RWPE2 (cell line): ENCODE results near the gene HTT.

Source experiments
- ATAC-seq: fragments of 200-7000 bp; cut with Tn5 transposase; 3 replicates; pipeline ENCODE4 v1.9.1; 2021; ENCODE audit warnings: low read depth
- DNase-seq: peaks from one replicate; pipeline ENCODE4 v3.0.0-alpha.2; 2020; ENCODE audit warnings: low spot score
- H3K27ac ChIP-seq: fragments of 450-650 bp; 2 replicates; pipeline ENCODE4 v1.5.1; 2017; ENCODE audit warnings: mild to moderate bottlenecking; ENCODE audit not compliant: poor library complexity, severe bottlenecking
- H3K27me3 ChIP-seq: fragments of 250-450 bp; sonication (Bioruptor Pico); 2 replicates; pipeline ENCODE4 v1.5.1; 2021; ENCODE audit warnings: mild to moderate bottlenecking, moderate library complexity; ENCODE audit not compliant: insufficient read depth, poor library complexity, severe bottlenecking
- H3K36me3 ChIP-seq: fragments of 250-450 bp; sonication (Bioruptor Pico); 2 replicates; pipeline ENCODE4 v1.5.1; 2020; ENCODE audit warnings: low read depth, mild to moderate bottlenecking, moderate library complexity
- H3K4me1 ChIP-seq: fragments of 250-450 bp; sonication (Bioruptor Pico); 2 replicates; pipeline ENCODE4 v1.5.1; 2021; ENCODE audit warnings: mild to moderate bottlenecking, moderate library complexity; ENCODE audit not compliant: insufficient read depth, poor library complexity, severe bottlenecking
- H3K4me3 ChIP-seq: fragments of 250-450 bp; sonication (Bioruptor Pico); 2 replicates; pipeline ENCODE4 v1.5.1; 2021; ENCODE audit warnings: mild to moderate bottlenecking, moderate library complexity; ENCODE audit not compliant: severe bottlenecking
- H3K9me3 ChIP-seq: fragments of 250-450 bp; sonication (Bioruptor Pico); 2 replicates; pipeline ENCODE4 v1.5.1; 2021; ENCODE audit warnings: mild to moderate bottlenecking, moderate library complexity; ENCODE audit not compliant: severe bottlenecking
- TF ChIP-seq, protein P1 (sequence below): fragments of 450-650 bp; IDR thresholded peaks from one replicate; pipeline ENCODE4 v1.5.1; 2017; ENCODE audit warnings: mild to moderate bottlenecking, moderate library complexity; ENCODE audit not compliant: poor library complexity, severe bottlenecking

The HTT gene

DNA sequence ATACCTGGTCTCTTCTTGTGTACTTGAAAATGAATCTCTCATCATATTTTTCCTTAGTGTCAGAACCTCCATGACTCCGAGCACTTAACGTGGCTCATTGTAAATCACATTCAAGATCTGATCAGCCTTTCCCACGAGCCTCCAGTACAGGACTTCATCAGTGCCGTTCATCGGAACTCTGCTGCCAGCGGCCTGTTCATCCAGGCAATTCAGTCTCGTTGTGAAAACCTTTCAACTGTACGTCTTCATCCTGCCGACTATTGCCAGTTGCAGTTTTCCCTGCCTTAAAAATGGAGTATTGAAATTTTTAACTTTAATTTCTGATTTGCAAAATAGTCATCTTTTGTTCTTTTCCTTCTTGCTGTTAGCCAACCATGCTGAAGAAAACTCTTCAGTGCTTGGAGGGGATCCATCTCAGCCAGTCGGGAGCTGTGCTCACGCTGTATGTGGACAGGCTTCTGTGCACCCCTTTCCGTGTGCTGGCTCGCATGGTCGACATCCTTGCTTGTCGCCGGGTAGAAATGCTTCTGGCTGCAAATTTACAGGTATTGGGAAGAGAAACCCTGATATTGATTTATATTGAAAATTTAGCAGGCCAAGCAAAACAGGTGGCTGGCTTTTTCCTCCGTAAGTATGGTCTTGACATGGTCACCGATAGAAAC lies 132.1 kb downstream of the HTT start:
- DNase-seq (no peak), ATAC-seq (no peak)
- TF ChIP-seq, protein P1, sequence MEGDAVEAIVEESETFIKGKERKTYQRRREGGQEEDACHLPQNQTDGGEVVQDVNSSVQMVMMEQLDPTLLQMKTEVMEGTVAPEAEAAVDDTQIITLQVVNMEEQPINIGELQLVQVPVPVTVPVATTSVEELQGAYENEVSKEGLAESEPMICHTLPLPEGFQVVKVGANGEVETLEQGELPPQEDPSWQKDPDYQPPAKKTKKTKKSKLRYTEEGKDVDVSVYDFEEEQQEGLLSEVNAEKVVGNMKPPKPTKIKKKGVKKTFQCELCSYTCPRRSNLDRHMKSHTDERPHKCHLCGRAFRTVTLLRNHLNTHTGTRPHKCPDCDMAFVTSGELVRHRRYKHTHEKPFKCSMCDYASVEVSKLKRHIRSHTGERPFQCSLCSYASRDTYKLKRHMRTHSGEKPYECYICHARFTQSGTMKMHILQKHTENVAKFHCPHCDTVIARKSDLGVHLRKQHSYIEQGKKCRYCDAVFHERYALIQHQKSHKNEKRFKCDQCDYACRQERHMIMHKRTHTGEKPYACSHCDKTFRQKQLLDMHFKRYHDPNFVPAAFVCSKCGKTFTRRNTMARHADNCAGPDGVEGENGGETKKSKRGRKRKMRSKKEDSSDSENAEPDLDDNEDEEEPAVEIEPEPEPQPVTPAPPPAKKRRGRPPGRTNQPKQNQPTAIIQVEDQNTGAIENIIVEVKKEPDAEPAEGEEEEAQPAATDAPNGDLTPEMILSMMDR, result no peak
- Histone ChIP-seq H3K9me3 (no peaks in the 10 kb centered on the region), H3K27ac (no peak overlapping the region), H3K36me3 (peaks cover 50% of the 10 kb centered on the region), H3K4me1 (no peaks in the 10 kb centered on the region), H3K27me3 (no peaks in the 10 kb centered on the region), H3K4me3 (no peak overlapping the region)

DNA sequence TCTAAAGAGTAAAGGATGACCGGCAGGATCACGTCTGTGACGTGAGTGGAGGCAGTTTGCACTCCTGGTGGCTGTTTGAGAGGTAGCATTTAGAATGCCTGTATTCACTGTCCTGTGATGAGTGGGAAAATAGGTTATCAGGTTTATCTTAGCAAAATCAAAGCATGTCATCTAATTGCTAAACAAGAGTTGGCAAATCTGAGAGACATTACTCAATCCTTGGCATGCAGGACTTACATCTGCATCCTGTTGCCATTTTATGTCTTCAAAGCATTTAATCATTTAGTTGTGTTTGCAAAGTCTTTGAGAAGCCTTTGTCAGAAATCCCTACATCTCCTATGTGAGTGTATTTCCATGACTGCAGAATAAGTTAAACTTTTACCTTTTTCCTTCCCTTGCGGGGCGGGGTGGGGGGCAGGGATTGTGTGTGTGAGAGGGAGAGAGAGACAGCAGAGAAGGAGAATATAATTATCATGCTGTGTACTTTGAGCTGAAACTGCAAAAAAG lies 133.1 kb downstream of the HTT start:
- Histone ChIP-seq H3K4me1 (no peaks in the 10 kb centered on the region), H3K27me3 (no peaks in the 10 kb centered on the region), H3K36me3 (peaks cover 60% of the 10 kb centered on the region), H3K9me3 (no peaks in the 10 kb centered on the region), H3K27ac (no peak overlapping the region), H3K4me3 (no peak overlapping the region)
- ATAC-seq, result no peak
- TF ChIP-seq, protein P1, result no peak
- no peak for DNase-seq

DNA sequence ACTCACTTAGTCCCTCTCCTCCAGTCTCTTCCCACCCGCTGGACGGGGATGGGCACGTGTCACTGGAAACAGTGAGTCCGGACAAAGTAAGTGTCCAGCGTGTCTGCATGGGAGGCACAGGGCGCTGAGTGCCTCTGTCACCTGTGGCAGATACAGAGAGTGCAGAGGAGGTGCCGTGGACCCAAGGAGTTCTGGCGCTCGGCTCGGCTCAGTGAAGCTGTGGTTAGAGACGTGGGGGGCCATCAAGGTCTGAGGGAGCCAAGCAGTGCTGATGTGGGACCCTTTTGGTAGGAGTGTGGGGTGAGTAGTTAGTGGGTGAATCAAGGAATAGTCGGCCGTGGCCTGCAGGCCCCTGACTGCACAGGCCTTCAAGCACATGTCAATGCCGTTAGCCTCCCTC lies 134.3 kb downstream of the HTT start:
- H3K4me1 ChIP-seq, result no peaks in the 10 kb centered on the region
- DNase-seq, result no peak
- no peak overlapping the region for H3K27ac ChIP-seq
- TF ChIP-seq, protein P1, result no peak
- H3K36me3 ChIP-seq, result peaks cover 72% of the 10 kb centered on the region
- no peaks in the 10 kb centered on the region for H3K9me3 ChIP-seq
- ATAC-seq, result no peak
- H3K4me3 ChIP-seq, result no peak overlapping the region
- H3K27me3 ChIP-seq, result no peaks in the 10 kb centered on the region

DNA sequence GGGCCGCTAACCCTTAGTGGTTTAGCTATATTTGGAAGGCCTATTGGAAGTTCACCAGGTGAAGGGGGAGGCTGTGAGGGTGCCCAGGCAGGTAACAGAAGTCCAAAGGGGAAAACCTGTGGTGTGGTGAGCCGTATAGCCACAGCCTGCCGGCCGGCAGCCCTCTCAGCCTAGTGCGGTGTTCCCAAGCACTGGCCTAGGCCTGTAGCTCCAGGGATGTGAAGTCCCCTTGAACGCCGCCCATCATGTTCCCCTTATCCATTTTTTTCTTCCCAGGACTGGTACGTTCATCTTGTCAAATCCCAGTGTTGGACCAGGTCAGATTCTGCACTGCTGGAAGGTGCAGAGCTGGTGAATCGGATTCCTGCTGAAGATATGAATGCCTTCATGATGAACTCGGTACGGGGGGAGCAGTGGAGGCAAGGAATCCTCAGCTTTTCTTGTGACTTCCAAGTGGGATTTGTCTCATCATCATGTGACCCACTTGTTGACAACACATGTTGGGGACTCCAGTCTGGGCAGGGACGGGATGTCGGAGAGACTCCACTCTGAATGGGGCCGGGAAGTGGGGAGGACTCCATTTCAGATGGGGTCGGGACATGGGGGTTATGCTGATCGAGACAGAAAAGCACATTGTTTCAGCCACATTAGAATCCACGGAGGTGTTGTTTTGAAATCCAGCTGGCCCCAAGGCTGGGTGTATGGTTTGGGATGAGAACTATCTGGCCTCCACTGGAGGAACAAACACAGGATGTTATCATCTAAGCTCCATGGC lies 135.3 kb downstream of the HTT start:
- TF ChIP-seq, protein P1, result no peak
- no peak for ATAC-seq
- no peak overlapping the region for H3K27ac ChIP-seq
- H3K9me3 ChIP-seq, result no peaks in the 10 kb centered on the region
- no peaks in the 10 kb centered on the region for H3K4me1 ChIP-seq
- no peaks in the 10 kb centered on the region for H3K27me3 ChIP-seq
- DNase-seq, result no peak
- peaks cover 79% of the 10 kb centered on the region for H3K36me3 ChIP-seq
- H3K4me3 ChIP-seq, result no peak overlapping the region
